Fibroblast of mammary gland (primary cell): ENCODE measurements around the gene DIS3L2.
A peak's percentile ranks its signal among the peaks of the same experiment; 100 is the strongest.
"Not testable (repeated sequence)": the region's sequence is repeated elsewhere in the genome, so short reads cannot be mapped to it uniquely, and the experiment has no call there.

Source experiments
- DNase-seq: peaks from one replicate; pipeline ENCODE4 v3.0.0-alpha.2; 2010; ENCODE audit warnings: low read depth
- H3K4me3 ChIP-seq: 2 replicates; pipeline ENCODE4 v1.5.1; 2011; ENCODE audit warnings: low read depth, mild to moderate bottlenecking, low read length, moderate library complexity; ENCODE audit not compliant: control insufficient read depth
- CTCF ChIP-seq: conservative IDR thresholded peaks from 2 replicates; pipeline ENCODE4 v1.5.1; 2011; ENCODE audit warnings: low read depth, low read length, inconsistent platforms; ENCODE audit not compliant: control insufficient read depth, insufficient read depth

The DIS3L2 gene

GRCh38 chr2:232354069-232354468 is 392.6 kb downstream of the DIS3L2 start:
- no peak for TF ChIP-seq CTCF
- no peak overlapping the region for H3K4me3 ChIP-seq
- no peak for DNase-seq

GRCh38 chr2:232361646-232362045 is 400.1 kb downstream of the DIS3L2 start:
- DNase-seq = peak; percentile 45
- H3K4me3 ChIP-seq = no peak overlapping the region
- no peak for TF ChIP-seq CTCF

GRCh38 chr2:232362174-232362900 is 400.8 kb downstream of the DIS3L2 start:
- no peak for TF ChIP-seq CTCF
- DNase-seq = no peak
- H3K4me3 ChIP-seq = no peak overlapping the region

- DNase-seq, H3K4me3 ChIP-seq: not testable (repeated sequence)
Measured at GRCh38 chr2:232363064-232363783, 401.7 kb downstream of the DIS3L2 start.

GRCh38 chr2:232363784-232364615 is 402.5 kb downstream of the DIS3L2 start:
- no peak for DNase-seq
- no peak for TF ChIP-seq CTCF
- no peak overlapping the region for H3K4me3 ChIP-seq

- not testable (repeated sequence) for H3K4me3 ChIP-seq, DNase-seq
Measured at GRCh38 chr2:232364806-232365594, 403.5 kb downstream of the DIS3L2 start.

- DNase-seq = no peak
- TF ChIP-seq CTCF = peak; percentile 36
- no peak overlapping the region for H3K4me3 ChIP-seq
Measured at GRCh38 chr2:232365621-232366321, 404.3 kb downstream of the DIS3L2 start.

- not testable (repeated sequence) for H3K4me3 ChIP-seq, DNase-seq
Measured at GRCh38 chr2:232366461-232366860, 404.9 kb downstream of the DIS3L2 start.
